WTC11 (cell line): ENCODE results near the gene OCSTAMP. TPM values are rescaled to one million over a fixed set of nuclear protein-coding genes. Genes with fewer than 3 reads are reported as not detected.

ENCODE experiments used
- ATAC-seq: fragments of 200-7000 bp; cut with Tn5 transposase; 2 replicates; pipeline ENCODE4 v1.10.0; 2021; ENCODE audit warnings: mild to moderate bottlenecking, moderate library complexity
- CTCF ChIA-PET: fragments of 300-600 bp; sonication (Branson Sonifier 250); formaldehyde crosslinking; loops from one replicate; lab custom pipeline; 2021; ENCODE audit warnings: antibody characterized with exemption; lab: Charles Lee
- POLR2A ChIA-PET: fragments of 350-600 bp; sonication (Branson Sonifier 250); formaldehyde crosslinking; loops from one replicate; lab custom pipeline; 2021; ENCODE audit warnings: antibody characterized with exemption; lab: Charles Lee
- DNase-seq: peaks from one replicate; pipeline ENCODE4 v3.0.0; 2021; ENCODE audit warnings: low spot score
- H3K27ac Mint-ChIP-seq: 2 replicates; pipeline ENCODE4 v1.8.0; 2021; ENCODE audit warnings: mixed read lengths
- H3K27me3 Mint-ChIP-seq: 2 replicates; pipeline ENCODE4 v1.8.0; 2021; ENCODE audit warnings: low read depth, mild to moderate bottlenecking, moderate library complexity, mixed read lengths
- H3K36me3 Mint-ChIP-seq: 2 replicates; pipeline ENCODE4 v1.8.0; 2021; ENCODE audit warnings: mixed read lengths
- H3K4me1 Mint-ChIP-seq: 2 replicates; pipeline ENCODE4 v1.8.0; 2022; ENCODE audit warnings: mixed read lengths
- H3K4me3 Mint-ChIP-seq: 2 replicates; pipeline ENCODE4 v1.8.0; 2021; ENCODE audit warnings: mild to moderate bottlenecking, moderate library complexity, mixed read lengths
- H3K9me3 Mint-ChIP-seq: 2 replicates; pipeline ENCODE4 v1.8.0; 2021; ENCODE audit warnings: mixed read lengths
- GABPB1 ChIP-seq: sonication (generic); formaldehyde crosslinking; IDR thresholded peaks from 2 replicates; pipeline ENCODE4 v1.8.1; 2023; ENCODE audit warnings: mild to moderate bottlenecking, missing genetic modification reagents
- GTF2I ChIP-seq: fragments of 250-450 bp; sonication (Bioruptor Pico); conservative IDR thresholded peaks from 2 replicates; pipeline ENCODE4 v1.4.0; 2021; ENCODE audit warnings: mild to moderate bottlenecking
- NR1H2 ChIP-seq: sonication (generic); formaldehyde crosslinking; IDR thresholded peaks from 2 replicates; pipeline ENCODE4 v1.9.0; 2021; ENCODE audit warnings: mild to moderate bottlenecking, moderate library complexity, missing genetic modification reagents
- NR2C2 ChIP-seq: sonication (generic); formaldehyde crosslinking; IDR thresholded peaks from 2 replicates; pipeline ENCODE4 v1.8.0; 2022; ENCODE audit warnings: mild to moderate bottlenecking, missing genetic modification reagents
- NR3C1 ChIP-seq: sonication (generic); formaldehyde crosslinking; conservative IDR thresholded peaks from 2 replicates; pipeline ENCODE4 v1.8.1; 2023; ENCODE audit warnings: low read depth, mild to moderate bottlenecking, missing genetic modification reagents
- SMAD3 ChIP-seq: sonication (generic); formaldehyde crosslinking; IDR thresholded peaks from 2 replicates; pipeline ENCODE4 v1.8.0; 2022; ENCODE audit warnings: missing genetic modification reagents, mild to moderate bottlenecking, borderline replicate concordance
- ZBTB21 ChIP-seq: sonication (generic); formaldehyde crosslinking; IDR thresholded peaks from 2 replicates; pipeline ENCODE4 v1.8.1; 2023; ENCODE audit warnings: mild to moderate bottlenecking, missing genetic modification reagents, borderline replicate concordance
- ZNF121 ChIP-seq: sonication (generic); formaldehyde crosslinking; IDR thresholded peaks from 2 replicates; pipeline ENCODE4 v1.8.0; 2023; ENCODE audit warnings: missing genetic modification reagents
- ZNF232 ChIP-seq: sonication (generic); formaldehyde crosslinking; IDR thresholded peaks from 2 replicates; pipeline ENCODE4 v1.8.0; 2022; ENCODE audit warnings: mild to moderate bottlenecking, missing genetic modification reagents
- total RNA-seq: library from RNA; stranded (reverse); gene quantifications from 3 replicates; pipeline ENCODE4 v1.2.3, GENCODE V29; 2021
- TF ChIP-seq, protein P1 (sequence below): fragments of 250-450 bp; sonication (Bioruptor Pico); IDR thresholded peaks from 2 replicates; pipeline ENCODE4 v1.8.0; 2021; ENCODE audit warnings: mild to moderate bottlenecking
- TF ChIP-seq, protein P2 (sequence below): fragments of 200-600 bp; IDR thresholded peaks from 2 replicates; pipeline ENCODE4 v1.8.0; 2022; ENCODE audit warnings: antibody characterized with exemption

OCSTAMP gene
- total RNA-seq, 1 experiment from 2014 or later = not detected

DNA sequence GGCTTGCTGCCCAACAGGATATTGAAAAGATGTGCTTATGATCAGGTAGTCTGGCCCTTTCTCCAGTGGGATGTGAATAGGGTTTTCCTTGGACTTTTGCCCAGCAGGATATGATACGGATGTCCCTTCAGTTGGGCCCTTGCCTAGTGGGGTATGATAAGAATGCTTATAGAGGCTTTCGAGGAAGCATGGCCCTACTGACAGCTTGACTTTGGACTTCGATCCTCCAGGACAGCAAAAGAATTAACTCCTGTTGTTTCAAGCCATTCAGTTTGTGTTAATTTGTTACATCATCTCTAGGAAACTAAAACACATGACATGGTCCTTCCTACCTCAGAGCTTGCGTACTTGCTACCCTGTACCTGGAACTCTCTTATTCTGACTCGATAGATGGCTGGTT is 27.3 kb downstream of the OCSTAMP start:
- ATAC-seq = no peak
- CTCF ChIA-PET = interaction anchor here (1.1 to 4.0 kb wide), 4 partner anchors 16 to 158 kb away, joined by 4 to 15 read pairs (median 8); no protein-coding TSS in a partner anchor
- no peak overlapping the region for H3K4me3 Mint-ChIP-seq
- no peak for DNase-seq
- POLR2A ChIA-PET = no interaction called here
- H3K27me3 Mint-ChIP-seq = peaks cover 18% of the 10 kb centered on the region
- TF ChIP-seq NR3C1 (CRISPR knock-in tag) = no peak
- TF ChIP-seq, protein P1, sequence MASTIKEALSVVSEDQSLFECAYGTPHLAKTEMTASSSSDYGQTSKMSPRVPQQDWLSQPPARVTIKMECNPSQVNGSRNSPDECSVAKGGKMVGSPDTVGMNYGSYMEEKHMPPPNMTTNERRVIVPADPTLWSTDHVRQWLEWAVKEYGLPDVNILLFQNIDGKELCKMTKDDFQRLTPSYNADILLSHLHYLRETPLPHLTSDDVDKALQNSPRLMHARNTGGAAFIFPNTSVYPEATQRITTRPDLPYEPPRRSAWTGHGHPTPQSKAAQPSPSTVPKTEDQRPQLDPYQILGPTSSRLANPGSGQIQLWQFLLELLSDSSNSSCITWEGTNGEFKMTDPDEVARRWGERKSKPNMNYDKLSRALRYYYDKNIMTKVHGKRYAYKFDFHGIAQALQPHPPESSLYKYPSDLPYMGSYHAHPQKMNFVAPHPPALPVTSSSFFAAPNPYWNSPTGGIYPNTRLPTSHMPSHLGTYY (CRISPR knock-in tag) = no peak
- TF ChIP-seq GABPB1 (CRISPR knock-in tag) = peak; percentile 65
- TF ChIP-seq, all 79 proteins: peak for 1
- no peaks in the 10 kb centered on the region for H3K36me3 Mint-ChIP-seq
- H3K27ac Mint-ChIP-seq = no peak overlapping the region
- peaks cover 1% of the 10 kb centered on the region; the same call in 1 of the 2 replicates for H3K9me3 Mint-ChIP-seq
- H3K4me1 Mint-ChIP-seq = no peaks in the 10 kb centered on the region

DNA sequence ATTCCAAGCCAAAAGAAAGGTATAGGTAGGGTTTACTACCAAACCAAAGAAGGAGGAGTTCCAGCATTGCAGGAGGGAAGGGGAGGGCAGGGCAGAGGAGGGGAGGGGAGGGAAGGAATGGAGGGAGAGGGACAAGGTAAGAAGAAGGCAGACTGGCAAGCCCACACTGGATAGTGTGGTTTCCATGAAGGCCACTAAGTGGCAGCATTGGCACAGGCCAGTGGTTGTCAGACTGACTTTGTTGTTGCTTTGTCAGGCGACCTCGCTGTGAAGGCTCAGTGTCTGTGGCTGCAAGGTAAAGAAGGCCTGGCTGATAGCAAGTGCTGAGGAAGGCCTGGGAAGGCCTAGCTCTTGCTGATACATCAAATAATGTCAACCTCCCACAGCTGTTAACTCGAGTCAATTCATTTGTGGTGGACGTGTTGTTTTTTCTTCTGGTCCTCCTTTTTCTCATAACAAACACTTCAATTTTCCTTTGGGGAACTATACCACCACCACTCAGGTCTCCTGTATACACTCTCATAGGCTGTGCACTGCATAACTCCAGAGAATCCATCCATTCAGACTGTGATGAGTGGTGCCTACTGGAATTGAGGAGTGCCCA is 29.4 kb downstream of the OCSTAMP start:
- Mint-ChIP-seq H3K4me1 (no peaks in the 10 kb centered on the region), H3K9me3 (peaks cover 10% of the 10 kb centered on the region), H3K36me3 (peaks cover 2% of the 10 kb centered on the region; the same call in 1 of the 2 replicates), H3K27ac (no peak overlapping the region), H3K4me3 (no peak overlapping the region), H3K27me3 (peaks cover 22% of the 10 kb centered on the region)
- POLR2A ChIA-PET = no interaction called here
- CTCF ChIA-PET = interaction anchor here (0.6 to 4.0 kb wide), 7 partner anchors 12 to 169 kb away, joined by 3 to 15 read pairs (median 3); partner anchors contain the start of gene TP53RK
- ATAC-seq = peak; percentile 99
- DNase-seq = peak; percentile 77
- no peak for TF ChIP-seq ZBTB21 (CRISPR knock-in tag)
- TF ChIP-seq ZNF121 (CRISPR knock-in tag) = peak; percentile 57; the same call in 1 of the 2 replicates
- TF ChIP-seq, protein P2, sequence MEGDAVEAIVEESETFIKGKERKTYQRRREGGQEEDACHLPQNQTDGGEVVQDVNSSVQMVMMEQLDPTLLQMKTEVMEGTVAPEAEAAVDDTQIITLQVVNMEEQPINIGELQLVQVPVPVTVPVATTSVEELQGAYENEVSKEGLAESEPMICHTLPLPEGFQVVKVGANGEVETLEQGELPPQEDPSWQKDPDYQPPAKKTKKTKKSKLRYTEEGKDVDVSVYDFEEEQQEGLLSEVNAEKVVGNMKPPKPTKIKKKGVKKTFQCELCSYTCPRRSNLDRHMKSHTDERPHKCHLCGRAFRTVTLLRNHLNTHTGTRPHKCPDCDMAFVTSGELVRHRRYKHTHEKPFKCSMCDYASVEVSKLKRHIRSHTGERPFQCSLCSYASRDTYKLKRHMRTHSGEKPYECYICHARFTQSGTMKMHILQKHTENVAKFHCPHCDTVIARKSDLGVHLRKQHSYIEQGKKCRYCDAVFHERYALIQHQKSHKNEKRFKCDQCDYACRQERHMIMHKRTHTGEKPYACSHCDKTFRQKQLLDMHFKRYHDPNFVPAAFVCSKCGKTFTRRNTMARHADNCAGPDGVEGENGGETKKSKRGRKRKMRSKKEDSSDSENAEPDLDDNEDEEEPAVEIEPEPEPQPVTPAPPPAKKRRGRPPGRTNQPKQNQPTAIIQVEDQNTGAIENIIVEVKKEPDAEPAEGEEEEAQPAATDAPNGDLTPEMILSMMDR = peak; percentile 59
- TF ChIP-seq, all 79 proteins: peak for 2

DNA sequence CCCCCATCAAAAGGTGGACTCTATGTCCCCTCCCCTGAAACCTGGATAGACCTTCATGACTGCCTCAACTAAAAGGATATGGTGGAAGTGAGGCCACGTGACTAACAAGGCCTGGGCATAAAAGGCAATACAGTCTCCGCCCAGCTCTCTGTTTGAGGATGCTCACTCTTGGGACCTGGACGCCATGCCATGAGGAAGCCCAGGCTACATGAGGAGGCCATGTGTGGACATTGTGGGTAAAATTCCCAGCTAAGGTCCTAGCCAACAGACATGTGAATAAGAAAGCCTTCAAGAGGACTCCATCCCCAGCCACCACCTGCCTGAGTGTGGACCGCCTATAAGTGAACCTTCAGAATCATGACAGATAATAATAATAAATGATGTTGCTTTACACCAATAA is 29.9 kb downstream of the OCSTAMP start:
- no peak overlapping the region for H3K4me3 Mint-ChIP-seq
- H3K27me3 Mint-ChIP-seq = peaks cover 22% of the 10 kb centered on the region
- DNase-seq (no peak), ATAC-seq (no peak)
- peaks cover 10% of the 10 kb centered on the region for H3K9me3 Mint-ChIP-seq
- no peaks in the 10 kb centered on the region for H3K4me1 Mint-ChIP-seq
- no peak overlapping the region for H3K27ac Mint-ChIP-seq
- H3K36me3 Mint-ChIP-seq = peaks cover 2% of the 10 kb centered on the region; the same call in 1 of the 2 replicates
- no peak for TF ChIP-seq ZNF232 (CRISPR knock-in tag)
- ChIA-PET CTCF (interaction anchor here (1.0 to 3.2 kb wide), 6 partner anchors 19 to 169 kb away, joined by 3 to 10 read pairs (median 3); partner anchors contain the start of genes OCSTAMP and TP53RK), POLR2A (no interaction called here)

DNA sequence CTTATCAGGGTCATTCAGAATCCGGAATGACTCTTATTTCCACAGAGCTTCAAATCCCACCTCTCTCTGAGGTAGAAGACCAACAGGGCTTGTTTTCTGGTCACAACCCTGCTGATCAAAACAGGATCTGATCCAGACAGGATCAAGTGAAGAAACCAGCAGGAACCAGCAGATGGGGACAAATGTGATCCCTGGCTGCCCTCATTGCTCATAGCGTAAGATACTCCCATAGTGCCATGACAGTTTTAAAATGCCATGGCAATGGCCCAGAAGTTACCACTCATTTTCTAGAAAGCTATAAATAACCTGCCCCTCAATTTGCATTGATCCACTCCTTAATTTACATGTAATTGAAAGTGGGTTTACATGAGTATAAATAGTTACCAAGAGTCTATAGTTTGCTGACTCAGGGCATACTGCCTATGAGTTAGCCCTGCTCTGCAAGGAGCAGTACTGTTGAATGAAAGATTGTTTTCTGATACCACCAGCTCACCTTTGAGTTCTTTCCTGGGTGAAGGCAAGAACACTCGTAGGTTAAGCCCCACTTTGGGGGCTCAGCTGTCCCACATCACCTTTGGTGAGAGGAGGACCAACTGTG is 30.9 kb downstream of the OCSTAMP start:
- Mint-ChIP-seq H3K9me3 (peaks cover 10% of the 10 kb centered on the region), H3K4me3 (no peak overlapping the region), H3K27me3 (peaks cover 20% of the 10 kb centered on the region), H3K36me3 (peaks cover 2% of the 10 kb centered on the region; the same call in 1 of the 2 replicates), H3K27ac (no peak overlapping the region), H3K4me1 (no peaks in the 10 kb centered on the region)
- ATAC-seq = no peak
- ChIA-PET POLR2A (no interaction called here), CTCF (interaction anchor here (1.1 to 3.2 kb wide), 5 partner anchors 31 to 163 kb away, joined by 3 to 10 read pairs (median 4); partner anchors contain the start of gene OCSTAMP)
- no peak for DNase-seq
- TF ChIP-seq NR2C2 (CRISPR knock-in tag) (no peak), SMAD3 (CRISPR knock-in tag) (no peak), GTF2I (CRISPR knock-in tag) (no peak), ZBTB21 (CRISPR knock-in tag) (no peak), NR1H2 (CRISPR knock-in tag) (no peak)
